Measurements from ENCODE around the gene EEF2KMT. TPM values are rescaled to one million over a fixed set of nuclear protein-coding genes. Genes with fewer than 3 reads are reported as not detected.

EEF2KMT gene
- total and polyA plus RNA-seq, 2 of the 13 experiments (the other 11 are each of a cell fraction or from before 2014, with no cell fraction given) = 10.7 to 26.9 TPM

- TF ChIP-seq AKAP8 (CRISPR knock-in tag; IDR thresholded peaks at IDR 0.05) (peak; percentile 69; the same call in 1 of the 2 replicates), SMARCC2 (IDR thresholded peaks at IDR 0.05) (no peak), AKNA (CRISPR knock-in tag; IDR thresholded peaks at IDR 0.05; ENCODE audit: borderline replicate concordance) (peak; percentile 29; the same call in 1 of the 2 replicates), IKZF1 (IDR thresholded peaks at IDR 0.05) (no peak), RORA (CRISPR knock-in tag; IDR thresholded peaks at IDR 0.05) (peak; percentile 76; the same call in 1 of the 2 replicates), HDAC6 (IDR thresholded peaks at IDR 0.05; ENCODE audit: low read depth, low read length) (no peak), ZSCAN20 (CRISPR knock-in tag; IDR thresholded peaks at IDR 0.05; ENCODE audit: borderline replicate concordance) (peak; percentile 35; the same call in 1 of the 2 replicates), ZNF563 (CRISPR knock-in tag; IDR thresholded peaks at IDR 0.05) (peak; percentile 86), CEBPG (CRISPR knock-in tag; IDR thresholded peaks at IDR 0.05) (0 out of 2 replicates have a peak, but pooled peaks have one; percentile 47), UBTF (CRISPR knock-in tag; IDR thresholded peaks at IDR 0.05) (peak; percentile 95), KDM5B (CRISPR knock-in tag; IDR thresholded peaks at IDR 0.05; ENCODE audit: borderline replicate concordance) (peak; percentile 99)
- TF ChIP-seq, protein P1, sequence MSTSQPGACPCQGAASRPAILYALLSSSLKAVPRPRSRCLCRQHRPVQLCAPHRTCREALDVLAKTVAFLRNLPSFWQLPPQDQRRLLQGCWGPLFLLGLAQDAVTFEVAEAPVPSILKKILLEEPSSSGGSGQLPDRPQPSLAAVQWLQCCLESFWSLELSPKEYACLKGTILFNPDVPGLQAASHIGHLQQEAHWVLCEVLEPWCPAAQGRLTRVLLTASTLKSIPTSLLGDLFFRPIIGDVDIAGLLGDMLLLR (CRISPR knock-in tag; IDR thresholded peaks at IDR 0.05) = peak; percentile 98
- TF ChIP-seq, protein P2, sequence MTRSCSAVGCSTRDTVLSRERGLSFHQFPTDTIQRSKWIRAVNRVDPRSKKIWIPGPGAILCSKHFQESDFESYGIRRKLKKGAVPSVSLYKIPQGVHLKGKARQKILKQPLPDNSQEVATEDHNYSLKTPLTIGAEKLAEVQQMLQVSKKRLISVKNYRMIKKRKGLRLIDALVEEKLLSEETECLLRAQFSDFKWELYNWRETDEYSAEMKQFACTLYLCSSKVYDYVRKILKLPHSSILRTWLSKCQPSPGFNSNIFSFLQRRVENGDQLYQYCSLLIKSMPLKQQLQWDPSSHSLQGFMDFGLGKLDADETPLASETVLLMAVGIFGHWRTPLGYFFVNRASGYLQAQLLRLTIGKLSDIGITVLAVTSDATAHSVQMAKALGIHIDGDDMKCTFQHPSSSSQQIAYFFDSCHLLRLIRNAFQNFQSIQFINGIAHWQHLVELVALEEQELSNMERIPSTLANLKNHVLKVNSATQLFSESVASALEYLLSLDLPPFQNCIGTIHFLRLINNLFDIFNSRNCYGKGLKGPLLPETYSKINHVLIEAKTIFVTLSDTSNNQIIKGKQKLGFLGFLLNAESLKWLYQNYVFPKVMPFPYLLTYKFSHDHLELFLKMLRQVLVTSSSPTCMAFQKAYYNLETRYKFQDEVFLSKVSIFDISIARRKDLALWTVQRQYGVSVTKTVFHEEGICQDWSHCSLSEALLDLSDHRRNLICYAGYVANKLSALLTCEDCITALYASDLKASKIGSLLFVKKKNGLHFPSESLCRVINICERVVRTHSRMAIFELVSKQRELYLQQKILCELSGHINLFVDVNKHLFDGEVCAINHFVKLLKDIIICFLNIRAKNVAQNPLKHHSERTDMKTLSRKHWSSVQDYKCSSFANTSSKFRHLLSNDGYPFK (CRISPR knock-in tag; IDR thresholded peaks at IDR 0.05; ENCODE audit: borderline replicate concordance) = peak; percentile 96
Measured at GRCh38 chr16:5071681-5072333, 25.8 kb downstream of the EEF2KMT start, which contains the start of gene ALG1 (continued).
